Measurements from ENCODE around the gene ASTN2. TPM values are rescaled to one million over a fixed set of nuclear protein-coding genes. Genes with fewer than 3 reads are reported as not detected.
A peak's percentile ranks its signal among the peaks of the same experiment; 100 is the strongest.

The ASTN2 gene
- total and polyA plus RNA-seq, 4 donors = 0.57 to 2.9 (median 1.4) TPM

GRCh38 chr9:116525611-116526010 lies 889.2 kb downstream of the ASTN2 start:
- DNase-seq (ENCODE audit: low spot score) = no peak
- Histone ChIP-seq H3K27me3 (ENCODE audit: control insufficient read depth in 4 of 4, insufficient read depth in 4 of 4, low read length in 3 of 4) (no peaks in the 10 kb centered on the region), H3K27ac (ENCODE audit: low read depth in 1 of 2, low read length in 2 of 2) (no peak overlapping the region), H3K9ac (ENCODE audit: low read depth in 1 of 2, low read length in 2 of 2) (no peak overlapping the region), H3K4me3 (ENCODE audit: low read depth in 1 of 3, low read length in 3 of 3) (no peak overlapping the region), H3K36me3 (ENCODE audit: control insufficient read depth in 4 of 4, insufficient read depth in 3 of 4, low read depth in 1 of 4, low read length in 3 of 4) (no peaks in the 10 kb centered on the region), H3K9me3 (ENCODE audit: control insufficient read depth in 4 of 4, low read length in 3 of 4) (no peaks in the 10 kb centered on the region), H3K4me1 (ENCODE audit: control insufficient read depth in 4 of 4, insufficient read depth in 4 of 4, low read length in 3 of 4) (peaks cover 7 to 24% (median 14%) of the 10 kb centered on the region in 4 donors)
- TF ChIP-seq, protein P1, sequence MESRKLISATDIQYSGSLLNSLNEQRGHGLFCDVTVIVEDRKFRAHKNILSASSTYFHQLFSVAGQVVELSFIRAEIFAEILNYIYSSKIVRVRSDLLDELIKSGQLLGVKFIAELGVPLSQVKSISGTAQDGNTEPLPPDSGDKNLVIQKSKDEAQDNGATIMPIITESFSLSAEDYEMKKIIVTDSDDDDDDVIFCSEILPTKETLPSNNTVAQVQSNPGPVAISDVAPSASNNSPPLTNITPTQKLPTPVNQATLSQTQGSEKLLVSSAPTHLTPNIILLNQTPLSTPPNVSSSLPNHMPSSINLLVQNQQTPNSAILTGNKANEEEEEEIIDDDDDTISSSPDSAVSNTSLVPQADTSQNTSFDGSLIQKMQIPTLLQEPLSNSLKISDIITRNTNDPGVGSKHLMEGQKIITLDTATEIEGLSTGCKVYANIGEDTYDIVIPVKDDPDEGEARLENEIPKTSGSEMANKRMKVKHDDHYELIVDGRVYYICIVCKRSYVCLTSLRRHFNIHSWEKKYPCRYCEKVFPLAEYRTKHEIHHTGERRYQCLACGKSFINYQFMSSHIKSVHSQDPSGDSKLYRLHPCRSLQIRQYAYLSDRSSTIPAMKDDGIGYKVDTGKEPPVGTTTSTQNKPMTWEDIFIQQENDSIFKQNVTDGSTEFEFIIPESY (IDR thresholded peaks at IDR 0.05) = no peak
- TF ChIP-seq, protein P2, sequence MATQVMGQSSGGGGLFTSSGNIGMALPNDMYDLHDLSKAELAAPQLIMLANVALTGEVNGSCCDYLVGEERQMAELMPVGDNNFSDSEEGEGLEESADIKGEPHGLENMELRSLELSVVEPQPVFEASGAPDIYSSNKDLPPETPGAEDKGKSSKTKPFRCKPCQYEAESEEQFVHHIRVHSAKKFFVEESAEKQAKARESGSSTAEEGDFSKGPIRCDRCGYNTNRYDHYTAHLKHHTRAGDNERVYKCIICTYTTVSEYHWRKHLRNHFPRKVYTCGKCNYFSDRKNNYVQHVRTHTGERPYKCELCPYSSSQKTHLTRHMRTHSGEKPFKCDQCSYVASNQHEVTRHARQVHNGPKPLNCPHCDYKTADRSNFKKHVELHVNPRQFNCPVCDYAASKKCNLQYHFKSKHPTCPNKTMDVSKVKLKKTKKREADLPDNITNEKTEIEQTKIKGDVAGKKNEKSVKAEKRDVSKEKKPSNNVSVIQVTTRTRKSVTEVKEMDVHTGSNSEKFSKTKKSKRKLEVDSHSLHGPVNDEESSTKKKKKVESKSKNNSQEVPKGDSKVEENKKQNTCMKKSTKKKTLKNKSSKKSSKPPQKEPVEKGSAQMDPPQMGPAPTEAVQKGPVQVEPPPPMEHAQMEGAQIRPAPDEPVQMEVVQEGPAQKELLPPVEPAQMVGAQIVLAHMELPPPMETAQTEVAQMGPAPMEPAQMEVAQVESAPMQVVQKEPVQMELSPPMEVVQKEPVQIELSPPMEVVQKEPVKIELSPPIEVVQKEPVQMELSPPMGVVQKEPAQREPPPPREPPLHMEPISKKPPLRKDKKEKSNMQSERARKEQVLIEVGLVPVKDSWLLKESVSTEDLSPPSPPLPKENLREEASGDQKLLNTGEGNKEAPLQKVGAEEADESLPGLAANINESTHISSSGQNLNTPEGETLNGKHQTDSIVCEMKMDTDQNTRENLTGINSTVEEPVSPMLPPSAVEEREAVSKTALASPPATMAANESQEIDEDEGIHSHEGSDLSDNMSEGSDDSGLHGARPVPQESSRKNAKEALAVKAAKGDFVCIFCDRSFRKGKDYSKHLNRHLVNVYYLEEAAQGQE (IDR thresholded peaks at IDR 0.05) = no peak
- TF ChIP-seq FOXA1 (IDR thresholded peaks at IDR 0.05) (no peak), NR2F2 (IDR thresholded peaks at IDR 0.05) (no peak), EGR1 (IDR thresholded peaks at IDR 0.05; ENCODE audit: low read depth in 2 of 2) (no peak), RAD21 (IDR thresholded peaks at IDR 0.05) (no peak), GABPA (IDR thresholded peaks at IDR 0.05 in 1 of 2, conservative IDR thresholded peaks at IDR 0.05 in 1 of 2) (no peak), ATF3 (IDR thresholded peaks at IDR 0.05) (no peak), YY1 (IDR thresholded peaks at IDR 0.05) (no peak), SP1 (IDR thresholded peaks at IDR 0.05) (no peak)
- WGBS = 77% methylated on average over 1 of the region's 1 CpG

GRCh38 chr9:116524778-116525470 lies 889.9 kb downstream of the ASTN2 start:
- H3K27ac ChIP-seq (ENCODE audit: low read depth in 1 of 2, low read length in 2 of 2) = no peak overlapping the region
- peak overlapping the region in 1 of 3 donors; percentile 2 for H3K4me3 ChIP-seq (ENCODE audit: low read depth in 1 of 3, low read length in 3 of 3)
- H3K36me3 ChIP-seq (ENCODE audit: control insufficient read depth in 4 of 4, insufficient read depth in 3 of 4, low read depth in 1 of 4, low read length in 3 of 4) = no peaks in the 10 kb centered on the region
- 62% methylated on average over 3 of the region's 3 CpGs for WGBS
- DNase-seq (ENCODE audit: low spot score) = no peak
- no peak overlapping the region for H3K9ac ChIP-seq (ENCODE audit: low read depth in 1 of 2, low read length in 2 of 2)
- no peaks in the 10 kb centered on the region for H3K9me3 ChIP-seq (ENCODE audit: control insufficient read depth in 4 of 4, low read length in 3 of 4)
- H3K27me3 ChIP-seq (ENCODE audit: control insufficient read depth in 4 of 4, insufficient read depth in 4 of 4, low read length in 3 of 4) = no peaks in the 10 kb centered on the region
- TF ChIP-seq FOXA1 (IDR thresholded peaks at IDR 0.05) (no peak), RXRA (IDR thresholded peaks at IDR 0.05) (peak; percentile 63), HNF4A (conservative IDR thresholded peaks at IDR 0.05) (peak; percentile 75 to 85), SP1 (IDR thresholded peaks at IDR 0.05) (peak; percentile 47)
- peaks cover 7 to 24% (median 14%) of the 10 kb centered on the region in 4 donors for H3K4me1 ChIP-seq (ENCODE audit: control insufficient read depth in 4 of 4, insufficient read depth in 4 of 4, low read length in 3 of 4)

Measured in liver (tissue), 9 donors.